ENCODE results near the gene ITGAL.

The ITGAL gene

DNA sequence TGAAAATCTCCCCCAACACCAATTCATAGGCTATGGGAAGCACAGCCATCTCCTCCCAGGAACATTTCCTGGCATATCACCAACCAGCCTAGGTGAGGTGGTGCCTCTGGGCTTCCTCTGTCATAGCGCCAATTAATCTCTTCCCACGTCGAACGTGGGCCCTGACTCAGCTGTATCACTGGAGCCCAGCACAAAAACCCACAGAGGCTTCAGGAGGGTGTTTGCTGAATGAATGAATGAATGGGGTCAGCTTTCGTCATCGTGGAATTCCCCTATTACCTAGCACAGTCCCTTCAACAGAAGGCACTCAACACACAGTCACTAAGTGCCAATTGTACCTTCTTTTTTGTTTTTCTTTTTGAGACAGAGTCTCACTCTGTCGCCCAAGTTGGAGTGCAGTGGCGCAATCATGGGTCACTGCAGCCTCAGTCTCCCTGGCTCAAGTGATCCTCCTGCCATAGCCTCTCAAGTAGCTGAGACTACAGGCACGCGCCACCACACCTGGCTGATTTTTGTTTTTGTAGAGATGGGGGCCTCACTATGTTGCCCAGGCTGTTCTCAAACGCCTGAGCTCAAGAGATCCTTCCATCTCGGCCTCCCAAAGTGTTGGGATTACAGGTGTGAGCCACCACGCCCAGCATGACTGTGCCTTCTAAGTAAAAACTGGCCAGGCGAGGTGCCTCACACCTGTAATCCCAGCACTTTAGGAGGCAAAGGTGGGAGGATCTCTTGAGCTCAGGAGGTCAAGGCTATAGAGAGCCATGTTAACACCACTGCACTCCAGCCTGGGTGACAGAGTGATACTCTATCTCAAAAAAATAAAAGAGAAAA is 94.8 kb downstream of the ITGAL start:
- DNase-seq (ENCODE audit: low spot score), result no peak

DNA sequence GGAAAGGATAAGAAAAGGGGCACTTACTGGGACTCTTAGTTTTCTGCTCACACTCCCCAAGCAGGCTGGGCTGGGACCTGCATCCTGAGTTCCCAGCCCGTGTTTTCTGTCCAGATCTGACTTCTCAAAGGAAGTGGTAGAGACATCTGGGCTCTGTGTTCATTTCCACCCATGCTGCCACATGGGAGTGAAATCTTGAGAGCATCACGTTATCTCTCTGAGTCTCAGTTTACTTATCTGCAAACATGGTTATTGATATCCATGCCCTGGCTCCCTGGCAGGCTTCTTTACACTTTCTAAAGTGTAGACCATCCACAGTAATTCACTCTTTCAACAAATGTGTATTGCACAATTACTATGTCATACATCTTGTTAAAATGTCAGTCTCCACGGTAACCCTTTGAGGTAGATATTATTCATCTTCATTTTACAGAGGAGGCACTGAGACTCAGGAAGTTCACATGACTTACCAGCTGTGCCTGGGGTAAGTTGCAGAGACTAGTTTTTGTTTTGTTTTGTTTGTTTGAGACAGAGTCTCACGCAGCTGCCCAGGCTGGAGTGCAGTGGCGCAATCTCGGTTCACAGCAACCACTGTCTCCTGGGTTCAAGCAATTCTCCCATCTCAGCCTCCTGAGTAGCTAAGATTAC is 95.6 kb downstream of the ITGAL start:
- DNase-seq (ENCODE audit: low spot score), result peak; percentile 32

DNA sequence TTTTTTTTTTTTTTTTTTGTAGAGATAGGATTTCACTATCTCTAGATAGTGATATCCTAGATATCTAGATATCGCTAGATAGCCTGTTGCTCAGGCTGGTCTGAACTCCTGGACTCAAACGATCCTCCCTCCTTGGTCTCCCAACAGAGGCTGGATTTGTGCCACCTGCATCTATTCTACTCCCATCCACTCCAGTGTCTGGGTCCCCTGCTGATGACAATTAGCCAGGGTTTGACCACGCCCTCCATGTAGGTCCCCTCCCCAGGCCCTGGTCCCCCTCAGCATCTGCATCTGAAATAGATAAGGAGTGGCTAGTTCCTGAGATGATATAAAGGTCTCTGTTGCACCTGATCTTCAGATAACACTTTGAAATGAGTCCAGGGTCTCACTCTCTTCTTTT is 96.7 kb downstream of the ITGAL start:
- DNase-seq (ENCODE audit: low spot score), result no peak

DNA sequence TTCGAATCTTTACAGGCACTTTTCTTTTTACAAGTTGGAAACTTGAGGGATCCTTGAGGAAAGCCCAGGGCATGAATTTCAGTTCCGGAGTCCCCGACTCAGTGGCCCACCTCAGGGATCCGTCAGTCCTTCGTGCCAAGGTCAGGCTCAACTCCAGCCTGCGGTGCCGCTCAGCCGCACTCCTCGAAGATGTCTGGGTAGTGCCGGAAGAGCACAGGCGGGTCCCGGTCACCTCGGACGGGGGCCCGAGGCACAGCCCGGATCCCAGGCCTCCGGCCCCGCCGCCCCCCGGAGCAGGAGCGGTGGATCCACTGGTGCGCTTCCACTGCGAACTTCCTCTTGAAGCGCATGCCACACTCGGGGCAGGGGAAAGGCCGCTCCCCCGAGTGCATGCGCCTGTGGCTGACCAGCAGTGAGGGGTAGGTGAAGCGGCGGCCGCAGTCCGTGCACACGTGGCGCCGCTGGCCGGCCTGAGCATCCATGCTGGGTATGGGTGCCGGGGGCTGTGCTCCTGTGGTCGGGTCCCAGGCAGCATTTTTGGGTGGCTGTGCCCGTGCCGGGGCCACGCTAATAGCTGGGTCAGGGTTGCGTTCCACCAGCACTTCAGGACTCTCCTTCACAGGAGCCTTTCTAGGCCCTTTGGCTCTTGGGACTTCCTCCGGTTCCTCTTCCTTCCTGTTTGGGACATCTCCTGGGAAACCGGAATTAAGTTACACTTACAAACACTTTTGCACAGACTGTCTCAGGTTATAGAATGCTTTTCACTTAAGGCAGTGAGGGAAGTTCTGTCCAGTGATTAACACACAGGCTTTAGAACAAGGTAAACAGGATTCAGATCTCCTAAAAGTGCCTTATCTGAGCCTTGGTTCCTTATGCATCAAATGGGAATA is 97.4 kb downstream of the ITGAL start:
- no peak for DNase-seq (ENCODE audit: low spot score)

DNA sequence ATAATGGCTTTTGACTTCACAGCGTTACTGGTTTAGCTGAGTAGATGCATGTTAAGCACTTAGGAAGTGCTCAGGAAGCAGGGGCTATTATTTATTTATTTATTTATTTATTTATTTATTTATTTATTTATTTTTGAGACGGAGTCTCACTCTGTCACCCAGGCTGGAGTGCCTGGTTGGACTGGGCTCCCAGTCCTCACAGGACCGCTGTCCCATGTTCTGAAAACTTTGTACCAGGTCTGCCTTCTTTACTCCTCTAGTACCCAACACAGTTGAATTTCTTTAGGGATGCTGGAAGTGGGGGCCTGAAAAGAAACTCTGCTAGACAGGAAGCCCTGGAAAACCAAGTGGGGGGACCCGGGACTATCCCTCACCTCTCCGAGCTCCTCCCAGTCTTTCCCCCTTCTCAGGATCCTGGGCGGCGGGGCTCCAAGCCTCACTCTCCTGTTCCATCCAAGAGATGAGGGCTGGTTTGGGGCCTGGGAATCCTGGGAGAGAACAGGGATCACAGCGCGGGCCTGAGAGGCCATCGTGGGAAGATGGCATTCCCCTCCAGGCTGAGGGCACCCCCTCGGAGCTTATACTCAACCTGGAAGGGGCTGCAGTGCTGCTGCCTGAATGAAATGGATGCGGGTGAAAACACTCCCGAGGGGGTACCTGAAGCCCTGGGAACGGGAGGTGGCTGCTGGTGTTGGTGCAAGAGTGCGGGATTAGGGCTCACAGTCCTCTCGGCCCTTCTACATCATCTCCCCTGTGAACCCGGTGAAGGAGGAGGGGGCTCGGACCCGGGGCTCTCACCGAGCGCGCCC is 98.3 kb downstream of the ITGAL start:
- DNase-seq (ENCODE audit: low spot score), result peak; percentile 50

DNA sequence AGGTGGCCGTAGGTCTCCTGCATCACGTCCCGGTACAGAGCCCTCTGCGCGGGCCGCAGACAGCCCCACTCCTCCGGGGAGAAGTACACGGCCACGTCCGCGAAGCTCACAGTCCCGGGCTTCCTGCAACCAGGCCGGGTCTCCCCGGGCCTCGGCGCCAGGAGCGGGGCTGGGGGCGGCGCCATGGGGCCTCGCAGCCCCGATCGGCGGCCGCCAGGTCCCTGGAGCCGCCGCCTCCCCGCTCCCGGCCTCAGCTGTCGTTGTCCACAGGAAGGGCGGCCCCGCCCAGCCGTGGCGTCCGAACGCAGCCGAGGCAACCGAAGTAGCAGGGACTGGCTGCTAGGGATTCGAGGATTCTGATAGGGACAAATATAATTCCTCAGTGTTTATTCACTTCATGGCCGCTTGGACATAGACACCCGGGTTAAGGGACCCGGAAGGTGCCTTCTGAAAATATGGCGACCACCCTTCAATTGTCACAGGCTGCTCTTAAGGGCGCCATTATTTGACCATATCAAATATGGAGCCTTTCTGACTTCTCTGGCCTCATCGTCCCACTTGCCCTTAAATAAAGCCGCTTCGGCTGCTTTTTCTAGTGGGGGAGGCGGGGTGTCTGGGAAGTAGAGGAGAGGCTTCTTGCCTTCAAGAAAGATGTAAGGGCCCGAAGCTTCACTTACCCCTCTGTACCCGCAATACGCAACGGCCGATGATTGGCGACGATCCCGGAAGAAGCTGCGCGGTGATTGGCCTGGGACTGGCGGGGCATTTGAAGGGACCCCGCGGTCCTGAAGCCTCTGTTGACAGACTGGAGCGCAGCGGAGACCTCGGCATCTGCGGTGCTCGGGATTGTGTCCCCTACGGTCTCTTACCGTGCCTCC is 99.1 kb downstream of the ITGAL start, which contains the start of gene ZNF688:
ZNF688 (minus strand) TSS at position 270 of the 878 bp plus-strand sequence; CDS start at position 185, 85 bp downstream.
- DNase-seq (ENCODE audit: low spot score), result peak; percentile 99

Measured in hepatic stellate cell (primary cell).